Glutamatergic neuron (in vitro differentiated cells): Measurements from ENCODE around the gene SLC66A1. TPM values are rescaled to one million over a fixed set of nuclear protein-coding genes. Genes with fewer than 3 reads are reported as not detected.
A peak's percentile ranks its signal among the peaks of the same experiment; 100 is the strongest.

Source experiments
- DNase-seq: peaks from one replicate; pipeline ENCODE4 v3.0.0; 2022
- H3K27ac Mint-ChIP-seq: one replicate; pipeline ENCODE4 v1.8.0; 2020; ENCODE audit warnings: mild to moderate bottlenecking, mixed read lengths, inconsistent platforms; ENCODE audit not compliant: unreplicated experiment
- H3K27me3 Mint-ChIP-seq: one replicate; pipeline ENCODE4 v1.8.0; 2020; ENCODE audit warnings: mild to moderate bottlenecking, moderate library complexity, mixed read lengths, inconsistent platforms; ENCODE audit not compliant: unreplicated experiment
- H3K36me3 Mint-ChIP-seq: one replicate; pipeline ENCODE4 v1.8.0; 2020; ENCODE audit warnings: mild to moderate bottlenecking, mixed read lengths, inconsistent platforms; ENCODE audit not compliant: unreplicated experiment
- H3K4me1 Mint-ChIP-seq: one replicate; pipeline ENCODE4 v1.8.0; 2020; ENCODE audit warnings: mild to moderate bottlenecking, low read depth, mixed read lengths, inconsistent platforms; ENCODE audit not compliant: unreplicated experiment
- H3K4me3 Mint-ChIP-seq: one replicate; pipeline ENCODE4 v1.8.0; 2020; ENCODE audit warnings: mild to moderate bottlenecking, mixed read lengths, inconsistent platforms; ENCODE audit not compliant: unreplicated experiment
- H3K9me3 Mint-ChIP-seq: one replicate; pipeline ENCODE4 v1.8.0; 2020; ENCODE audit warnings: mild to moderate bottlenecking, moderate library complexity, mixed read lengths, inconsistent platforms; ENCODE audit not compliant: unreplicated experiment
- CTCF ChIP-seq: fragments of 200-600 bp; sonication (generic); IDR thresholded peaks from one replicate; pipeline ENCODE4 v1.5.0; 2021; ENCODE audit not compliant: partially characterized antibody, unreplicated experiment
- total RNA-seq: library from RNA; stranded (reverse); fragmentation: NEBNext Ultra II Directional; extraction: Animal tissue kit (Norgen Biotek cat#: 25700); gene quantifications from one replicate; pipeline ENCODE4 v1.2.1, GENCODE V29; 2021; ENCODE audit not compliant: unreplicated experiment

The SLC66A1 gene
- total RNA-seq, 1 donor from 2014 or later = 41.1 TPM

GRCh38 chr1:19310720-19311502, 1.2 kb upstream of the SLC66A1 start:
- peak overlapping the region; percentile 53 for H3K27ac Mint-ChIP-seq
- H3K27me3 Mint-ChIP-seq = peaks cover 9% of the 10 kb centered on the region
- H3K9me3 Mint-ChIP-seq = peaks cover 15% of the 10 kb centered on the region
- peak overlapping the region; percentile 97 for H3K4me3 Mint-ChIP-seq
- H3K36me3 Mint-ChIP-seq = peaks cover 4% of the 10 kb centered on the region
- peaks cover 15% of the 10 kb centered on the region for H3K4me1 Mint-ChIP-seq
- TF ChIP-seq CTCF = no peak
- no peak for DNase-seq

- Mint-ChIP-seq H3K4me3 (peak overlapping the region; percentile 97), H3K36me3 (peaks cover 4% of the 10 kb centered on the region), H3K4me1 (peaks cover 21% of the 10 kb centered on the region), H3K27ac (peak overlapping the region; percentile 53), H3K9me3 (peaks cover 17% of the 10 kb centered on the region), H3K27me3 (peaks cover 12% of the 10 kb centered on the region)
- TF ChIP-seq CTCF = no peak
- no peak for DNase-seq
Measured at GRCh38 chr1:19311503-19311930, 609 bp upstream of the SLC66A1 start.

GRCh38 chr1:19312782-19313635, 883 bp downstream of the SLC66A1 start:
- no peak for DNase-seq
- Mint-ChIP-seq H3K4me3 (peak overlapping the region; percentile 87), H3K9me3 (peaks cover 15% of the 10 kb centered on the region), H3K36me3 (no peaks in the 10 kb centered on the region), H3K27ac (peak overlapping the region; percentile 69), H3K27me3 (peaks cover 9% of the 10 kb centered on the region), H3K4me1 (peaks cover 24% of the 10 kb centered on the region)
- TF ChIP-seq CTCF = no peak

- peak overlapping the region; percentile 87 for H3K4me3 Mint-ChIP-seq
- TF ChIP-seq CTCF = no peak
- H3K27me3 Mint-ChIP-seq = peaks cover 9% of the 10 kb centered on the region
- peak overlapping the region; percentile 69 for H3K27ac Mint-ChIP-seq
- H3K4me1 Mint-ChIP-seq = peaks cover 24% of the 10 kb centered on the region
- H3K36me3 Mint-ChIP-seq = no peaks in the 10 kb centered on the region
- DNase-seq = no peak
- H3K9me3 Mint-ChIP-seq = peaks cover 15% of the 10 kb centered on the region
Measured at GRCh38 chr1:19313636-19313959, 1.5 kb downstream of the SLC66A1 start.
